SJCRH30 (cell line): ENCODE measurements around the gene FAM234B. TPM values are rescaled to one million over a fixed set of nuclear protein-coding genes. Genes with fewer than 3 reads are reported as not detected.

Experiments used
- DNase-seq, 2 experiments: peaks; one replicate each; pipeline ENCODE4 v3.0.0-alpha.2; 2015 to 2020
- H3K27ac ChIP-seq: fragments of 250-450 bp; sonication (Bioruptor Pico); 2 replicates; pipeline ENCODE4 v1.5.1; 2020; ENCODE audit warnings: mild to moderate bottlenecking, moderate library complexity
- H3K27me3 ChIP-seq: fragments of 250-450 bp; sonication (Bioruptor Pico); 2 replicates; pipeline ENCODE4 v1.5.1; 2020; ENCODE audit warnings: mild to moderate bottlenecking, moderate library complexity
- H3K36me3 ChIP-seq: fragments of 250-450 bp; sonication (Bioruptor Pico); 2 replicates; pipeline ENCODE4 v1.5.1; 2020; ENCODE audit warnings: mild to moderate bottlenecking, moderate library complexity
- H3K4me1 ChIP-seq: fragments of 250-450 bp; sonication (Bioruptor Pico); 2 replicates; pipeline ENCODE4 v1.5.1; 2020; ENCODE audit warnings: mild to moderate bottlenecking, moderate library complexity
- H3K4me3 ChIP-seq: fragments of 250-450 bp; sonication (Bioruptor Pico); 2 replicates; pipeline ENCODE4 v1.5.1; 2020; ENCODE audit warnings: mild to moderate bottlenecking, moderate library complexity
- H3K9me3 ChIP-seq: fragments of 250-450 bp; sonication (Bioruptor Pico); replicated peaks from 2 replicates; pipeline ENCODE4 v1.5.1; 2020; ENCODE audit warnings: mild to moderate bottlenecking, moderate library complexity
- total RNA-seq: library from RNA; depleted of rRNA; stranded (reverse); fragments of >200 nt; shearing (Covaris generic); gene quantifications from 2 replicates; pipeline ENCODE4 v1.2.3, GENCODE V29; 2014

The FAM234B gene
- total RNA-seq, 1 experiment from 2014 or later: 9.1 TPM

GRCh38 chr12:13084898-13085640 is 40.9 kb downstream of the FAM234B start:
- Histone ChIP-seq H3K36me3 (0 out of 2 replicates have a peak, but pooled peaks cover 4% of the 10 kb centered on the region), H3K9me3 (no peaks in the 10 kb centered on the region), H3K4me3 (no peak overlapping the region), H3K27me3 (no peaks in the 10 kb centered on the region), H3K27ac (no peak overlapping the region), H3K4me1 (peaks cover 13% of the 10 kb centered on the region)
- DNase-seq: no peak

- Histone ChIP-seq H3K27me3 (no peaks in the 10 kb centered on the region), H3K9me3 (no peaks in the 10 kb centered on the region), H3K27ac (no peak overlapping the region), H3K4me3 (no peak overlapping the region), H3K36me3 (0 out of 2 replicates have a peak, but pooled peaks cover 4% of the 10 kb centered on the region), H3K4me1 (peaks cover 13% of the 10 kb centered on the region)
- peak in 1 of 2 experiments; percentile 49 for DNase-seq
Observed at GRCh38 chr12:13085968-13086686, 41.9 kb downstream of the FAM234B start.

GRCh38 chr12:13087766-13088165 is 43.6 kb downstream of the FAM234B start:
- Histone ChIP-seq H3K36me3 (0 out of 2 replicates have a peak, but pooled peaks cover 4% of the 10 kb centered on the region), H3K27me3 (no peaks in the 10 kb centered on the region), H3K4me3 (no peak overlapping the region), H3K9me3 (no peaks in the 10 kb centered on the region), H3K27ac (no peak overlapping the region), H3K4me1 (peaks cover 13% of the 10 kb centered on the region)
- DNase-seq: no peak

GRCh38 chr12:13088496-13088895 is 44.3 kb downstream of the FAM234B start:
- Histone ChIP-seq H3K27me3 (no peaks in the 10 kb centered on the region), H3K9me3 (no peaks in the 10 kb centered on the region)

GRCh38 chr12:13090054-13090453 is 45.9 kb downstream of the FAM234B start:
- Histone ChIP-seq H3K4me3 (no peak overlapping the region), H3K36me3 (no peaks in the 10 kb centered on the region)
- no peak for DNase-seq

More at GRCh38 chr12:13088496-13088895, 44.3 kb downstream of the FAM234B start:
- Histone ChIP-seq H3K36me3 (0 out of 2 replicates have a peak, but pooled peaks cover 4% of the 10 kb centered on the region), H3K4me1 (peaks cover 17% of the 10 kb centered on the region), H3K27ac (no peak overlapping the region), H3K4me3 (no peak overlapping the region)
- no peak for DNase-seq

GRCh38 chr12:13091832-13092231 is 47.7 kb downstream of the FAM234B start:
- Histone ChIP-seq H3K27ac (no peak overlapping the region), H3K4me1 (peaks cover 30% of the 10 kb centered on the region), H3K9me3 (no peaks in the 10 kb centered on the region), H3K4me3 (no peak overlapping the region), H3K36me3 (no peaks in the 10 kb centered on the region), H3K27me3 (no peaks in the 10 kb centered on the region)
- DNase-seq: no peak

More at GRCh38 chr12:13090054-13090453, 45.9 kb downstream of the FAM234B start:
- no peaks in the 10 kb centered on the region for H3K27me3 ChIP-seq
- H3K4me1 ChIP-seq: peaks cover 33% of the 10 kb centered on the region
- no peaks in the 10 kb centered on the region for H3K9me3 ChIP-seq
- H3K27ac ChIP-seq: no peak overlapping the region

GRCh38 chr12:13093191-13093847 is 49.1 kb downstream of the FAM234B start:
- no peak for DNase-seq
- H3K27me3 ChIP-seq: no peaks in the 10 kb centered on the region
- H3K9me3 ChIP-seq: no peaks in the 10 kb centered on the region
- H3K27ac ChIP-seq: no peak overlapping the region
- peaks cover 35% of the 10 kb centered on the region for H3K4me1 ChIP-seq
- H3K36me3 ChIP-seq: no peaks in the 10 kb centered on the region
- no peak overlapping the region for H3K4me3 ChIP-seq

GRCh38 chr12:13093848-13094220 is 49.7 kb downstream of the FAM234B start:
- no peaks in the 10 kb centered on the region for H3K36me3 ChIP-seq
- H3K4me1 ChIP-seq: peaks cover 39% of the 10 kb centered on the region
- H3K27ac ChIP-seq: no peak overlapping the region
- no peak overlapping the region for H3K4me3 ChIP-seq
- H3K27me3 ChIP-seq: no peaks in the 10 kb centered on the region
- no peak for DNase-seq
- H3K9me3 ChIP-seq: no peaks in the 10 kb centered on the region

- Histone ChIP-seq H3K27me3 (no peaks in the 10 kb centered on the region), H3K9me3 (no peaks in the 10 kb centered on the region), H3K4me3 (no peak overlapping the region), H3K36me3 (no peaks in the 10 kb centered on the region), H3K27ac (no peak overlapping the region), H3K4me1 (peaks cover 45% of the 10 kb centered on the region)
- no peak for DNase-seq
Observed at GRCh38 chr12:13094367-13094766, 50.2 kb downstream of the FAM234B start.

GRCh38 chr12:13095266-13095995 is 51.2 kb downstream of the FAM234B start:
- peak overlapping the region; percentile 61 for H3K27ac ChIP-seq
- no peaks in the 10 kb centered on the region for H3K36me3 ChIP-seq
- H3K9me3 ChIP-seq: no peaks in the 10 kb centered on the region
- H3K4me1 ChIP-seq: peaks cover 54% of the 10 kb centered on the region
- H3K4me3 ChIP-seq: no peak overlapping the region
- H3K27me3 ChIP-seq: no peaks in the 10 kb centered on the region
- peak; percentile 60 to 79 for DNase-seq

GRCh38 chr12:13097491-13098011 is 53.4 kb downstream of the FAM234B start:
- Histone ChIP-seq H3K4me1 (peaks cover 59% of the 10 kb centered on the region), H3K27ac (peak overlapping the region; percentile 77), H3K9me3 (no peaks in the 10 kb centered on the region), H3K27me3 (no peaks in the 10 kb centered on the region), H3K36me3 (no peaks in the 10 kb centered on the region), H3K4me3 (peak overlapping the region; percentile 47)
- DNase-seq: peak; percentile 38 to 56

- DNase-seq: peak in 1 of 2 experiments; percentile 13
- H3K4me1 ChIP-seq: peaks cover 52% of the 10 kb centered on the region
Observed at GRCh38 chr12:13099066-13099843, 55.1 kb downstream of the FAM234B start.

GRCh38 chr12:13099844-13100604 is 55.8 kb downstream of the FAM234B start:
- Histone ChIP-seq H3K9me3 (no peaks in the 10 kb centered on the region), H3K4me3 (peak overlapping the region; percentile 70), H3K27me3 (no peaks in the 10 kb centered on the region), H3K27ac (peak overlapping the region; percentile 92), H3K36me3 (no peaks in the 10 kb centered on the region), H3K4me1 (peaks cover 44% of the 10 kb centered on the region)
- peak; percentile 15 to 37 for DNase-seq

More at GRCh38 chr12:13099066-13099843, 55.1 kb downstream of the FAM234B start:
- no peaks in the 10 kb centered on the region for H3K27me3 ChIP-seq
- H3K4me3 ChIP-seq: no peak overlapping the region
- no peaks in the 10 kb centered on the region for H3K36me3 ChIP-seq
- peak overlapping the region; percentile 92 for H3K27ac ChIP-seq
- H3K9me3 ChIP-seq: no peaks in the 10 kb centered on the region
